ENCODE measurements around the gene DHODH.

DHODH gene

GRCh38 chr16:72014675-72015074 is 6.1 kb downstream of the DHODH start:
- Histone ChIP-seq H3K27me3 (ENCODE audit: insufficient read depth, low read length) (no peaks in the 10 kb centered on the region), H3K36me3 (ENCODE audit: insufficient read depth, low read length) (peaks cover 74% of the 10 kb centered on the region), H3K9ac (ENCODE audit: low read depth, low read length) (no peak overlapping the region), H3K9me3 (ENCODE audit: insufficient read depth, low read depth, low read length) (no peaks in the 10 kb centered on the region), H3K4me3 (ENCODE audit: low read length) (no peak overlapping the region), H3K27ac (ENCODE audit: low read depth, low read length) (no peak overlapping the region), H3K4me1 (ENCODE audit: insufficient read depth, low read length) (no peaks in the 10 kb centered on the region)
- WGBS = 95% methylated on average over 8 of the region's 8 CpGs

GRCh38 chr16:72015124-72015523 is 6.6 kb downstream of the DHODH start:
- WGBS = 99% methylated on average over 3 of the region's 3 CpGs
- H3K4me1 ChIP-seq (ENCODE audit: insufficient read depth, low read length) = no peaks in the 10 kb centered on the region
- no peak overlapping the region for H3K4me3 ChIP-seq (ENCODE audit: low read length)
- no peaks in the 10 kb centered on the region for H3K27me3 ChIP-seq (ENCODE audit: insufficient read depth, low read length)
- H3K27ac ChIP-seq (ENCODE audit: low read depth, low read length) = no peak overlapping the region
- no peaks in the 10 kb centered on the region for H3K9me3 ChIP-seq (ENCODE audit: insufficient read depth, low read depth, low read length)
- H3K9ac ChIP-seq (ENCODE audit: low read depth, low read length) = no peak overlapping the region
- H3K36me3 ChIP-seq (ENCODE audit: insufficient read depth, low read length) = peaks cover 75% of the 10 kb centered on the region

- no peak overlapping the region for H3K9ac ChIP-seq (ENCODE audit: low read depth, low read length)
- WGBS = 94% methylated on average over 9 of the region's 9 CpGs
- no peaks in the 10 kb centered on the region for H3K9me3 ChIP-seq (ENCODE audit: insufficient read depth, low read depth, low read length)
- no peaks in the 10 kb centered on the region for H3K27me3 ChIP-seq (ENCODE audit: insufficient read depth, low read length)
- no peak overlapping the region for H3K27ac ChIP-seq (ENCODE audit: low read depth, low read length)
- H3K4me1 ChIP-seq (ENCODE audit: insufficient read depth, low read length) = no peaks in the 10 kb centered on the region
- peaks cover 85% of the 10 kb centered on the region for H3K36me3 ChIP-seq (ENCODE audit: insufficient read depth, low read length)
- H3K4me3 ChIP-seq (ENCODE audit: low read length) = no peak overlapping the region
These were observed 9.9 kb downstream of the DHODH start for GRCh38 chr16:72018470-72018869.

- WGBS = 87% methylated on average over 15 of the region's 15 CpGs
- Histone ChIP-seq H3K4me1 (ENCODE audit: insufficient read depth, low read length) (no peaks in the 10 kb centered on the region), H3K9me3 (ENCODE audit: insufficient read depth, low read depth, low read length) (no peaks in the 10 kb centered on the region), H3K9ac (ENCODE audit: low read depth, low read length) (no peak overlapping the region), H3K4me3 (ENCODE audit: low read length) (no peak overlapping the region), H3K27ac (ENCODE audit: low read depth, low read length) (no peak overlapping the region), H3K27me3 (ENCODE audit: insufficient read depth, low read length) (no peaks in the 10 kb centered on the region), H3K36me3 (ENCODE audit: insufficient read depth, low read length) (peaks cover 84% of the 10 kb centered on the region)
These were observed 12.5 kb downstream of the DHODH start for GRCh38 chr16:72021043-72021442.

GRCh38 chr16:72022127-72022526 is 13.6 kb downstream of the DHODH start:
- Histone ChIP-seq H3K27me3 (ENCODE audit: insufficient read depth, low read length) (no peaks in the 10 kb centered on the region), H3K27ac (ENCODE audit: low read depth, low read length) (no peak overlapping the region), H3K4me1 (ENCODE audit: insufficient read depth, low read length) (no peaks in the 10 kb centered on the region), H3K36me3 (ENCODE audit: insufficient read depth, low read length) (peaks cover 77% of the 10 kb centered on the region), H3K4me3 (ENCODE audit: low read length) (no peak overlapping the region), H3K9me3 (ENCODE audit: insufficient read depth, low read depth, low read length) (no peaks in the 10 kb centered on the region), H3K9ac (ENCODE audit: low read depth, low read length) (no peak overlapping the region)
- WGBS = 95% methylated on average over 13 of the region's 13 CpGs

- Histone ChIP-seq H3K36me3 (ENCODE audit: insufficient read depth, low read length) (peaks cover 66% of the 10 kb centered on the region), H3K9me3 (ENCODE audit: insufficient read depth, low read depth, low read length) (no peaks in the 10 kb centered on the region), H3K4me1 (ENCODE audit: insufficient read depth, low read length) (no peaks in the 10 kb centered on the region), H3K4me3 (ENCODE audit: low read length) (no peak overlapping the region), H3K27me3 (ENCODE audit: insufficient read depth, low read length) (no peaks in the 10 kb centered on the region), H3K27ac (ENCODE audit: low read depth, low read length) (no peak overlapping the region), H3K9ac (ENCODE audit: low read depth, low read length) (no peak overlapping the region)
- WGBS = 89% methylated on average over 10 of the region's 10 CpGs
These were observed 15.4 kb downstream of the DHODH start for GRCh38 chr16:72023962-72024361.

GRCh38 chr16:72024862-72025382 is 16.4 kb downstream of the DHODH start:
- peaks cover 58% of the 10 kb centered on the region for H3K36me3 ChIP-seq (ENCODE audit: insufficient read depth, low read length)

GRCh38 chr16:72025404-72026114 is 17.0 kb downstream of the DHODH start:
- H3K36me3 ChIP-seq (ENCODE audit: insufficient read depth, low read length) = peaks cover 56% of the 10 kb centered on the region
- WGBS = 94% methylated on average over 19 of the region's 19 CpGs
- no peak overlapping the region for H3K27ac ChIP-seq (ENCODE audit: low read depth, low read length)
- no peaks in the 10 kb centered on the region for H3K27me3 ChIP-seq (ENCODE audit: insufficient read depth, low read length)
- H3K9me3 ChIP-seq (ENCODE audit: insufficient read depth, low read depth, low read length) = no peaks in the 10 kb centered on the region
- H3K9ac ChIP-seq (ENCODE audit: low read depth, low read length) = no peak overlapping the region
- no peaks in the 10 kb centered on the region for H3K4me1 ChIP-seq (ENCODE audit: insufficient read depth, low read length)
- H3K4me3 ChIP-seq (ENCODE audit: low read length) = no peak overlapping the region

More at GRCh38 chr16:72024862-72025382, 16.4 kb downstream of the DHODH start:
- no peaks in the 10 kb centered on the region for H3K9me3 ChIP-seq (ENCODE audit: insufficient read depth, low read depth, low read length)
- WGBS = 97% methylated on average over 4 of the region's 6 CpGs
- no peaks in the 10 kb centered on the region for H3K27me3 ChIP-seq (ENCODE audit: insufficient read depth, low read length)
- H3K4me3 ChIP-seq (ENCODE audit: low read length) = no peak overlapping the region
- no peak overlapping the region for H3K27ac ChIP-seq (ENCODE audit: low read depth, low read length)
- H3K9ac ChIP-seq (ENCODE audit: low read depth, low read length) = no peak overlapping the region
- no peaks in the 10 kb centered on the region for H3K4me1 ChIP-seq (ENCODE audit: insufficient read depth, low read length)

- Histone ChIP-seq H3K9me3 (ENCODE audit: insufficient read depth, low read depth, low read length) (no peaks in the 10 kb centered on the region), H3K36me3 (ENCODE audit: insufficient read depth, low read length) (peaks cover 35% of the 10 kb centered on the region)
These were observed 19.3 kb downstream of the DHODH start for GRCh38 chr16:72027669-72028378.

GRCh38 chr16:72029567-72030271 is 21.2 kb downstream of the DHODH start:
- H3K9me3 ChIP-seq (ENCODE audit: insufficient read depth, low read depth, low read length) = no peaks in the 10 kb centered on the region
- WGBS = 90% methylated on average over 7 of the region's 7 CpGs
- H3K36me3 ChIP-seq (ENCODE audit: insufficient read depth, low read length) = peaks cover 18% of the 10 kb centered on the region
- H3K27ac ChIP-seq (ENCODE audit: low read depth, low read length) = no peak overlapping the region
- H3K27me3 ChIP-seq (ENCODE audit: insufficient read depth, low read length) = no peaks in the 10 kb centered on the region
- no peak overlapping the region for H3K9ac ChIP-seq (ENCODE audit: low read depth, low read length)
- H3K4me1 ChIP-seq (ENCODE audit: insufficient read depth, low read length) = peaks cover 11% of the 10 kb centered on the region; the same call in 1 of the 2 replicates
- H3K4me3 ChIP-seq (ENCODE audit: low read length) = no peak overlapping the region

More at GRCh38 chr16:72027669-72028378, 19.3 kb downstream of the DHODH start:
- Histone ChIP-seq H3K9ac (ENCODE audit: low read depth, low read length) (no peak overlapping the region), H3K4me3 (ENCODE audit: low read length) (no peak overlapping the region), H3K27me3 (ENCODE audit: insufficient read depth, low read length) (no peaks in the 10 kb centered on the region), H3K27ac (ENCODE audit: low read depth, low read length) (no peak overlapping the region), H3K4me1 (ENCODE audit: insufficient read depth, low read length) (peaks cover 11% of the 10 kb centered on the region; the same call in 1 of the 2 replicates)
- 97% methylated on average over 6 of the region's 6 CpGs for WGBS

GRCh38 chr16:72033437-72033836 is 24.9 kb downstream of the DHODH start:
- WGBS = 94% methylated on average over 4 of the region's 4 CpGs
- H3K36me3 ChIP-seq (ENCODE audit: insufficient read depth, low read length) = no peaks in the 10 kb centered on the region

More at GRCh38 chr16:72033437-72033836, 24.9 kb downstream of the DHODH start:
- no peak overlapping the region for H3K27ac ChIP-seq (ENCODE audit: low read depth, low read length)
- H3K9ac ChIP-seq (ENCODE audit: low read depth, low read length) = no peak overlapping the region
- H3K4me3 ChIP-seq (ENCODE audit: low read length) = no peak overlapping the region
- no peaks in the 10 kb centered on the region for H3K27me3 ChIP-seq (ENCODE audit: insufficient read depth, low read length)
- H3K4me1 ChIP-seq (ENCODE audit: insufficient read depth, low read length) = peaks cover 11% of the 10 kb centered on the region
- H3K9me3 ChIP-seq (ENCODE audit: insufficient read depth, low read depth, low read length) = no peaks in the 10 kb centered on the region
